ENCODE measurements around the gene TCAP.

DNA sequence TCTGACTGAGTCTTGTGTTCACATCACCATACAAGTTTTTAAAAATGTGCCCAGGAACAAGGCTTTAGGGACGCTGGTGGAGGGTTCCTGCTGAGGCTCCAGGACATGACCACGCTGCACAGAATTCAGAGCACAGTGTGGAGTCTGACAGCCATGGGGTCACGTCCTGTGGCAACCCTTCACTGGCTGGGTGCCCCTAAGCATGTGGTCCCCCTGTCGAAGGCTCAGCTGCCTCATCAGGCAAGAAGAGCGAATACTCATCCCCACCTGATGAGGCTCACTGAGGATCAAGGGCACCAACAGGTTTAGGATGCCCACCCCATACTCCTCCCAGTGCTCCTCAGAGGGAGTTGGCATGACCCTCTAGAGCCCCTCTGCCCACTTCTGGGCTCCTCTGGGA lies 9.0 kb downstream of the TCAP start:
- TF ChIP-seq, protein P1, sequence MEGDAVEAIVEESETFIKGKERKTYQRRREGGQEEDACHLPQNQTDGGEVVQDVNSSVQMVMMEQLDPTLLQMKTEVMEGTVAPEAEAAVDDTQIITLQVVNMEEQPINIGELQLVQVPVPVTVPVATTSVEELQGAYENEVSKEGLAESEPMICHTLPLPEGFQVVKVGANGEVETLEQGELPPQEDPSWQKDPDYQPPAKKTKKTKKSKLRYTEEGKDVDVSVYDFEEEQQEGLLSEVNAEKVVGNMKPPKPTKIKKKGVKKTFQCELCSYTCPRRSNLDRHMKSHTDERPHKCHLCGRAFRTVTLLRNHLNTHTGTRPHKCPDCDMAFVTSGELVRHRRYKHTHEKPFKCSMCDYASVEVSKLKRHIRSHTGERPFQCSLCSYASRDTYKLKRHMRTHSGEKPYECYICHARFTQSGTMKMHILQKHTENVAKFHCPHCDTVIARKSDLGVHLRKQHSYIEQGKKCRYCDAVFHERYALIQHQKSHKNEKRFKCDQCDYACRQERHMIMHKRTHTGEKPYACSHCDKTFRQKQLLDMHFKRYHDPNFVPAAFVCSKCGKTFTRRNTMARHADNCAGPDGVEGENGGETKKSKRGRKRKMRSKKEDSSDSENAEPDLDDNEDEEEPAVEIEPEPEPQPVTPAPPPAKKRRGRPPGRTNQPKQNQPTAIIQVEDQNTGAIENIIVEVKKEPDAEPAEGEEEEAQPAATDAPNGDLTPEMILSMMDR (IDR thresholded peaks at IDR 0.05; ENCODE audit: insufficient read depth, low read length, poor library complexity, severe bottlenecking), result no peak
- no peak for TF ChIP-seq EZH2phosphoT487 (conservative IDR thresholded peaks at IDR 0.05; ENCODE audit: low read length)

Measured in SU-DHL-6 (cell line).